ENCODE measurements around the gene CNOT11. TPM values are rescaled to one million over a fixed set of nuclear protein-coding genes. Genes with fewer than 3 reads are reported as not detected.
"Not testable (repeated sequence)": the region's sequence is repeated elsewhere in the genome, so short reads cannot be mapped to it uniquely, and the experiment has no call there.

Gene CNOT11
- polyA plus RNA-seq, 1 experiment = 63.0 TPM

DNA sequence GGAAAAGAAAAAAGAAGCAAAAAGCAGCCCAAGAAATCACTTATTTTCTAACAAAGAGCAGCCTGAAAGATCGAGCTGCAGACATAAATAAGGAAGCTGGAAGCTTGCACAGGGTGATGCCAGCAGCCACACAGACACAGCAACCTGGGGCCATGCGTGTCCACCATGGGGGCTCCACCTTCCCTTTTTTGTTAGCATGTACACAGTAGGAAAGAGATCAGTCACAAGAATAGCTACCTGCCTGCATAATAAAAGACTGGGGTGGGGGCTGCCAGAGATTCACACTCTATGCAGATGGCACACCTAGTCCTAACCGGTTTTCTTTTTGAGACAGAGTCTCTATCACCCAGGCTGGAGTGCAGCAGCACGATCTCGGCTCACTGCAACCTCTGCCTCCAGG is 2.9 kb upstream of the CNOT11 start:
- POLR2A ChIA-PET = no interaction called here
- no peak for DNase-seq (ENCODE audit: low read depth)
- CTCF ChIA-PET = interaction anchor here (0.9 kb wide), 1 partner anchor 9 kb away, joined by 3 read pairs; no protein-coding TSS in a partner anchor
- no peaks in the 10 kb centered on the region for H3K36me3 ChIP-seq (ENCODE audit: control insufficient read depth, insufficient read depth, low read length)
- TF ChIP-seq, protein P1, sequence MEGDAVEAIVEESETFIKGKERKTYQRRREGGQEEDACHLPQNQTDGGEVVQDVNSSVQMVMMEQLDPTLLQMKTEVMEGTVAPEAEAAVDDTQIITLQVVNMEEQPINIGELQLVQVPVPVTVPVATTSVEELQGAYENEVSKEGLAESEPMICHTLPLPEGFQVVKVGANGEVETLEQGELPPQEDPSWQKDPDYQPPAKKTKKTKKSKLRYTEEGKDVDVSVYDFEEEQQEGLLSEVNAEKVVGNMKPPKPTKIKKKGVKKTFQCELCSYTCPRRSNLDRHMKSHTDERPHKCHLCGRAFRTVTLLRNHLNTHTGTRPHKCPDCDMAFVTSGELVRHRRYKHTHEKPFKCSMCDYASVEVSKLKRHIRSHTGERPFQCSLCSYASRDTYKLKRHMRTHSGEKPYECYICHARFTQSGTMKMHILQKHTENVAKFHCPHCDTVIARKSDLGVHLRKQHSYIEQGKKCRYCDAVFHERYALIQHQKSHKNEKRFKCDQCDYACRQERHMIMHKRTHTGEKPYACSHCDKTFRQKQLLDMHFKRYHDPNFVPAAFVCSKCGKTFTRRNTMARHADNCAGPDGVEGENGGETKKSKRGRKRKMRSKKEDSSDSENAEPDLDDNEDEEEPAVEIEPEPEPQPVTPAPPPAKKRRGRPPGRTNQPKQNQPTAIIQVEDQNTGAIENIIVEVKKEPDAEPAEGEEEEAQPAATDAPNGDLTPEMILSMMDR (IDR thresholded peaks at IDR 0.05; ENCODE audit: insufficient read depth, low read depth, low read length) = no peak
- H3K27me3 ChIP-seq (ENCODE audit: control insufficient read depth, insufficient read depth, low read length) = no peaks in the 10 kb centered on the region
- no peak overlapping the region for H3K4me3 ChIP-seq (ENCODE audit: low read depth, low read length)

DNA sequence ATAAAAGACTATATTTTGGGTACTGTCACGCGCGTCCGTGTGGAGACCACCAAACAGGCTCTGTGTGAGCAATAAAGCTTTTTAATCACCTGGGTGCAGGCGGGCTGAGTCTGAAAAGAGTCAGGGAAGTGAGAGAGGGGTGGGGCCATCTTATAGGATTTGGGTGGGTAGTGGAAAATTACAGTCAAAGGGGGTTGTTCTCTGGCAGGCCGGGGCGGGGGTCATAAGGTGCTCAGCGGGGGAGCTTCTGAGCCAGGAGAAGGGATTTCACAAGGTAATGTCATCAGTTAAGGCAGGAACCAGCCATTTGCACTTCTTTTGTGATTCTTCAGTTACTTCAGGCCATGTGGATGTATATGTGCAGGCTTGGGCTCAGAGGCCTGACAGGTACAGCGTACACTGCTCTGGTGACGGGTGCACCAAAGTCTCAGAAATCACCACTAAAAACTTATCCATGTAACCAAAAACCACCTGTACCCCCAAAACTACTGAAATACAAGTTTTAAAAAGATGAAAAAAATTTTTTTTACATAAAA is 1.4 kb upstream of the CNOT11 start:
- not testable (repeated sequence) for DNase-seq (ENCODE audit: low read depth); H3K36me3 ChIP-seq (ENCODE audit: control insufficient read depth, insufficient read depth, low read length); H3K4me3 ChIP-seq (ENCODE audit: low read depth, low read length); H3K27me3 ChIP-seq (ENCODE audit: control insufficient read depth, insufficient read depth, low read length)
- ChIA-PET POLR2A (interaction anchor here (0.8 kb wide), 1 partner anchor 1550 kb away, joined by 18 read pairs; no protein-coding TSS in a partner anchor), CTCF (interaction anchor here (1.2 to 2.2 kb wide), 2 partner anchors 11 to 21 kb away, joined by 3 to 10 read pairs; no protein-coding TSS in a partner anchor)

DNA sequence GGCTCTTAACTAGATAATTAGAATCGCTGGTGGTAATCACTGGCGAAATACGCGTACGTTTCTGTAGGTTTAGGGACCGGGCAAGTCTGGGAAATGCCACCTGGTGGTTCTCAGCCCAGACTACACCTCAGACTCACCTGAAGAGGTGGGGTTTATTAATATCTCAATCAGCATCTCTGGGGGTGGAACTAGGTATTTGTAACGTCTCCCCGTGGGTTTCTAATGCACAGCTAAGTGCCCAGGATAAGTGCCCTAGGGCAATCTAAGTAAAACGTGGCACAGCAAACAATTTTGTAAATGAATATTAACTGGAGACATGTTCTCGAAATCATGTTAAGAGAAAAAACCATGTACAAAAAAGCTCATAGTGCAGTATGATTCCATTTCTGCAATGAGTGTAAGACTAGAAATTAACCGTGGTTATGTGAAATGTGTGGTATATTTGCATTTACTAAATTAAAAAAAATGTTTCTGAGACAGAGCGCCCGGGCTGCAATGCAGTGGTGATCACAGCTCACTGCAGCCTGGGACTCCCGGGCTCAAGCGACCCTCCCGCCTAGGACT is 760 bp upstream of the CNOT11 start:
- H3K27me3 ChIP-seq (ENCODE audit: control insufficient read depth, insufficient read depth, low read length) = no peaks in the 10 kb centered on the region
- no peaks in the 10 kb centered on the region for H3K36me3 ChIP-seq (ENCODE audit: control insufficient read depth, insufficient read depth, low read length)
- ChIA-PET CTCF (interaction anchor here (1.1 to 2.2 kb wide), 4 partner anchors 11 to 46 kb away, joined by 3 to 10 read pairs (median 4); no protein-coding TSS in a partner anchor), POLR2A (no interaction called here)
- DNase-seq (ENCODE audit: low read depth) = no peak
- TF ChIP-seq, protein P1 (IDR thresholded peaks at IDR 0.05; ENCODE audit: insufficient read depth, low read depth, low read length) = peak; percentile 4; the same call in 1 of the 2 replicates
- peak overlapping the region; percentile 96 for H3K4me3 ChIP-seq (ENCODE audit: low read depth, low read length)

DNA sequence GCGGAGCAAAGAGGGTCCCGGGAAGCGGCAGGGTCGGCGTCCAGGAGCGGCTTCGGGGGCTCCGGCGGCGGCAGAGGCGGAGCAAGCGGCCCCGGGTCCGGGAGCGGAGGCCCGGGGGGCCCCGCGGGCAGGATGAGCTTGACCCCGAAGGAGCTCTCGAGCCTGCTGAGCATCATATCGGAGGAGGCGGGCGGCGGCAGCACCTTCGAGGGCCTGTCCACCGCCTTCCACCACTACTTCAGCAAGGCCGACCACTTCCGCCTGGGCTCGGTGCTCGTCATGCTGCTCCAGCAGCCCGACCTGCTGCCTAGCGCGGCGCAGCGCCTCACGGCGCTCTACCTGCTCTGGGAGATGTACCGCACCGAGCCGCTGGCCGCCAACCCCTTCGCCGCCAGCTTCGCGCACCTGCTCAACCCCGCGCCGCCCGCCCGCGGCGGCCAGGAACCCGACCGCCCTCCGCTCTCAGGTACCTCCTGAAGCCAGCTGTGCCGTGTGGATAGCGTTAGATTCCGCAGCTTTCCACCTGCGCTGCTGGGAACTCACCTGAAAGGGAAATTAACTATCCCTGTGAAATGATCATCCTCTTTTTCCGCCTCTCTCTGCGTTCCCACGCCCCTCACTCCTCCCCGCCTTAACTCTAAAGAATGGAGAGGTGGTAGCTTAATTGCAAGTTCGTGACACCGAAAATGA is 472 bp downstream of the CNOT11 start:
- ChIA-PET POLR2A (interaction anchor here (0.7 kb wide), 1 partner anchor 250 kb away, joined by 3 read pairs; no protein-coding TSS in a partner anchor), CTCF (interaction anchor here (0.6 to 2.2 kb wide), 4 partner anchors 13 to 48 kb away, joined by 3 to 10 read pairs (median 4); no protein-coding TSS in a partner anchor)
- Histone ChIP-seq H3K27me3 (ENCODE audit: control insufficient read depth, insufficient read depth, low read length) (no peaks in the 10 kb centered on the region), H3K4me3 (ENCODE audit: low read depth, low read length) (peak overlapping the region; percentile 96), H3K36me3 (ENCODE audit: control insufficient read depth, insufficient read depth, low read length) (no peaks in the 10 kb centered on the region)
- TF ChIP-seq, protein P1 (IDR thresholded peaks at IDR 0.05; ENCODE audit: insufficient read depth, low read depth, low read length) = no peak
- DNase-seq (ENCODE audit: low read depth) = no peak

DNA sequence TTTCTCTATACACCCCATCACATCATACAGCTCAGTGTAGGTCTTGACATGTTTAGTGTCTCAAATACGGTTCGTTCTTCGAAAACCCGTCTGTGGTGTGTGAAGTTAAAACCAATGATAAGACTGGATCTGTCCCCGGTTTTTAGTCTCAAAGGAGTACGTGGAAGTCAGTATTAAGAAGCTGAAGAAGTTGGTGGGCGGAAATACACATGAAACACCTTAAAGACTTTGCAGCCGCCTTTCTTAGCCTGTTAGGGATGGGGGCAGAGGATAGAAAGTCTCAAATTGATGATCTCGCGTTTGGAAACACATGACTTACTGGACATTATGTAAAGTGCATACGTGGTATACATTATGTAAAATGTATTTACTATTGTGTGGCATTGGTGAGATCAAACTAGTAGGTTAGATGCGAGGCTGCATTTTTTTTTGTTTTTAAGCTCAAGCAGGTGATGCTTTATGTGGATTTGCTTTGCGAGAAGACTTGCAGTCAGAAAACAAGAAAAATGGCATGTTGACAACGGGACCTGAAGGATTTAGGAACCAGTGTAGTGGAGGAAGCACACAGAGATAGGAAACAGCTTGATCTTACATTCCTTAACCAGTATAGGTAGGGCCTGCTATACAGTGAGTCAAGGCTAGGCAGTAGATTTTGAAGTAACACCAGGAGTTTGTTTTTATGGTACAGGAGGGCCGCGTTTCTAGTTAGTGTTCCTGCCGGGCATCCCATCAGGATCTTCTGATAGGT is 1.2 kb downstream of the CNOT11 start:
- ChIA-PET CTCF (interaction anchor here (0.6 to 2.2 kb wide), 2 partner anchors 13 to 46 kb away, joined by 3 to 10 read pairs; no protein-coding TSS in a partner anchor), POLR2A (no interaction called here)
- DNase-seq (ENCODE audit: low read depth) = no peak
- TF ChIP-seq, protein P1 (IDR thresholded peaks at IDR 0.05; ENCODE audit: insufficient read depth, low read depth, low read length) = no peak
- Histone ChIP-seq H3K27me3 (ENCODE audit: control insufficient read depth, insufficient read depth, low read length) (no peaks in the 10 kb centered on the region), H3K36me3 (ENCODE audit: control insufficient read depth, insufficient read depth, low read length) (no peaks in the 10 kb centered on the region), H3K4me3 (ENCODE audit: low read depth, low read length) (peak overlapping the region; percentile 96)

All from BJ (cell line).